ENCODE results near the gene PPP2R3B. TPM values are rescaled to one million over a fixed set of nuclear protein-coding genes. Genes with fewer than 3 reads are reported as not detected.
"Not testable (repeated sequence)": the region's sequence is repeated elsewhere in the genome, so short reads cannot be mapped to it uniquely, and the experiment has no call there.

The PPP2R3B gene
- total RNA-seq, 1 donor from 2014 or later, result 24.6 TPM

DNA sequence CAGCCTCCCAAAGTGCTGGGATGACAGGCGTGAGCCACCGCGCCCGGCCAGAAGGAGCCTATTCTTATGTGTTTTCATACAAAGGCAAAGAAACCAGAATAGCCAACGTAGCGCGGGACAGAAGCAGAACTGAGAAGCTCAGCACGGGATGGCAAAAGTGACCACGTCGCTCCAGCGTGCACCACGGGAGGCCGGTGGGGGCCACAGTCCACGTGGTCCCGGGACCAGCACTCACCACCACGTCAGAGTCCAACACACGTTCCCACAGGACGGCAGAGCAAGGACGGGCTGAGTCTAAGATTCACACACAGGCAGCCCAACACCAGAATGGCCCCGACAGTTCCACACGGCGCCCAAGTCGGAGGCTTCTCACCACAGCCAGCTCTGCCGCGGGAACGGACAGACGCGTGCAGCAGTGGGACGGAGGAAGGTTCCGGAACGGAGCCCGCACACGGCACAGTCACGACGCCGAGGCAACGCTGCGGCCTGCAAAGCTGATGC, 49.3 kb downstream of the PPP2R3B start:
- DNase-seq, result no peak

DNA sequence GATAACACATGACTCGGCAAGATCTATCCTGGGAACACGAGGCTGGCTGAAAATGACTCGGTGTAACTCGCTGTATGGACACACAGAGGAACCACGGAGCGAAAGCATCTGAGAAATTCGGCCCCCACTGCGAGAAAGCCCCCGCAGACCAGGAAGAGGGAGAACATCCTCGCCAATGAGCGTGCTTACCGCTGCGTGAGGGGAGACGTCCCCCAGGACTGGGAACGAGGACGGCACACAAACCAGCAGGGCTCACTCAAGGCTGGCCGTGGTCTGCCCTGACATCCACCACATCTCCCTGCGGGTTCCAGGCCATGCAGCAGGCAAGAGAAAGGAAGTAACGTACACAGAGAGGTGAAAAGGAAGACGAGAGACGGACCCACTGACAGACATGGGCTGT, 50.5 kb downstream of the PPP2R3B start:
- DNase-seq, result no peak

DNA sequence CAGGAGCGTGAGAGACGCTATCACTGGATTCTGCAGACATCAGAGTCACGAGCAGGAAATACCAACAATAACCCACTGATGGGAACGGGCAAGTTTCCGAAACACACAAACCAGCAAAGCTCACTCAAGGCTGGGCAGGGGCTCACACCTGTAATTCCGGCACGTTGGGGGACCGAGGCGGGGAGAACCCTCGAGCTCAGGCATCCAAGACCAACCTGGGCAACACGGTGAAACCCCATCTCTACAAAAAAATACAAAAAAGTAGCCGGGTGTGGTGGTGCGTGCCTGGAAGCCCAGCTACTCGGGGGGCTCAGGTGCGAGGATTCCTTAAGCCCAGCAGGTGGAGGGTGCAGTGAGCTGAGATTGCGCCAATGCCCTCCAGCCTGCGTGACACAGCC, 51.0 kb downstream of the PPP2R3B start:
- no peak for DNase-seq

DNA sequence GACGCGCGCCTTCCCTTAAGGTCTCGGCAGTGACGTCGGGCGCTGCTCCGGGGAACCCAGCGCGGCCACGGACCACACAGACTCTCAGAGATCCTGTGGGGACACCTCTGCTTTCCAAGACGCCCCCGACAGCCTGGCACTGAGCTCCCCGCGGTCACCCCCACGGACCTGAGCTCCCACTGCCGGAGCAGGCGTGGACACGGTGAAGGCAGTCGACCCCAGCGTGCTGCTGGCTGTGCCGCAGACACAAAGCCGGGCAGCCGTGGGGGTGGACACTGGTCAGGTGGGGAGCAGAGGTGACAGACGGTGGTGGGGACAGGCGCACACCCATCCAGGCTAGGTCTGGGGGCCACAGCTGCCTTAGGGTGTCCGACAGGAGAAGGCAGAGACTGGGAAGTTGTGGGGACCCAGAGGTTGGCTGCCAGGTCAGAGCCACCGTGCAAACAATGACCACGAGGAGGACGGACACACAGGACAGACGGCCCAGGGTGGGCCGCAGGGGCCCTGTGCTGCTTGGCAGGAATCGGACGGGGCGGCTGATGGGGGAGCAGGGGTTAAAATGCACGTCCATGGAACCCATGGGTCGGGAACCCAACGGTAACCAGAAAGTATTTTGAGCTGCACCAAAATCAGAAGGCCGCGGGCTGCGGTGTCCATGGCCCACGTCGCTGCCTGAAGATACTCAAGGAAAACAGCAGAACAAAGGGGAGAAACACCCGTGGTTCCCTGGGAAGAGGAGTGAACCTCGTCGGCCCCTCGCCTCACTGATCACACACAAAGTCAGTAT, 51.5 kb downstream of the PPP2R3B start:
- no peak for DNase-seq

DNA sequence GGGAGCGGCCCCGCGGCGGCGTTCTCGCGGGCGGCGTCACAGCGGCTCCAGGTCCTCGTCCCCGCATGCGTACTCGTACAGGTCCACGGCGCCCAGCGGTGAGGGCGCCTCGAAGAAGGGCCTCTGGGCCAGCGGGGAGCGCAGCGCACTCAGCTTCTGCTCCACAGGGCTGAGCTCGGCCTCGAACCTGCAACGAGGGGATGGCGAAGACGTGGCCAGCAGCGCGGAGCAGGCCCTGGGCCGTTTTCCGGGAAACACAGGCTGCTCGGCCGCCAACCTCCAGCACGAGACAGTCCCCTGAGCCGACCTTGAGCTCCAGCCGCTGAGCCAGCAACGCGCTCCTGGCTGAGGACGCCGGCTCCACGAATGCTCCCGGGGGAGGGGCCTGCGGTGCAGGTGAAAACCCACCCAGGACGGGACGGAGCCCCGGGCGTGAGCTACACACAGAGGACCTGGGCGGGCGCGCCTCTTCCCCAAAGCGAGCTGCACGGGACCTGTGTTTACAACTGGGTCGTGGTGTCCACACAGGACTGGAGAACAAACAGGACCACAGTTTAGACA, 52.3 kb downstream of the PPP2R3B start:
- DNase-seq, result no peak

DNA sequence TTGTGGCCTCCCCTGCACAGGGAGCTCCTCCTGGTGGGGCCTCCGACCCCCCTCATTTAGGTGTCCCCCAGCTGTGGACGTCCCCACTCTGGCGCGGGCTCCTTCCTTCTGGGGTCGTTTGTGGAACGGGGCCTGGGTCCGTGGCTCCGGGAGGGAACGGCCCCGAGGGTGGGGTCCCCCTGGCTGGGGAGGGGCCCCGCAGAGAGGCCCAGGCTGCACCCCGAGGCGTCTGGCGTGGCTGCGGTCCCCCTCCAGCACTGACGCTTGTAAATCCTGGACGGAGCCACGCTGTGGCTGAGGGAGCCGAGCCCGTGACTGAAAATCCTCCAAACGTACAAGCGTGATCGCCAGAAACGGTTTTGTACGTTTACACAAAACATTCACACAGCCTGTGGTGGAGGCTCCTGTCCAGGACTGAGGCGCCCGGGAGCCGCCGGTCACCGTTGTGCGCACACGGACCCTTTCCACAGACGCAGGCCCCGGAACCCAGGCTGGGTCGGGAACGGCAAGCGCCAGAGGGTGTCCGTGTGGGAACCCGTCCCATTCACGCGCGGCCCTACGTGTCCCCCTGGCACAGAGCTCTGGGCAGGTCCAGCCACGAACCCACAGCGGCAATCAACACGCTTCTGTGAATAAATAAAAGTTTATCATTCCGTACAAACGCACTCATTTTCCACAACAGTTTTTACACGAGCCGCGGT, 52.9 kb downstream of the PPP2R3B start:
- DNase-seq, result no peak

DNA sequence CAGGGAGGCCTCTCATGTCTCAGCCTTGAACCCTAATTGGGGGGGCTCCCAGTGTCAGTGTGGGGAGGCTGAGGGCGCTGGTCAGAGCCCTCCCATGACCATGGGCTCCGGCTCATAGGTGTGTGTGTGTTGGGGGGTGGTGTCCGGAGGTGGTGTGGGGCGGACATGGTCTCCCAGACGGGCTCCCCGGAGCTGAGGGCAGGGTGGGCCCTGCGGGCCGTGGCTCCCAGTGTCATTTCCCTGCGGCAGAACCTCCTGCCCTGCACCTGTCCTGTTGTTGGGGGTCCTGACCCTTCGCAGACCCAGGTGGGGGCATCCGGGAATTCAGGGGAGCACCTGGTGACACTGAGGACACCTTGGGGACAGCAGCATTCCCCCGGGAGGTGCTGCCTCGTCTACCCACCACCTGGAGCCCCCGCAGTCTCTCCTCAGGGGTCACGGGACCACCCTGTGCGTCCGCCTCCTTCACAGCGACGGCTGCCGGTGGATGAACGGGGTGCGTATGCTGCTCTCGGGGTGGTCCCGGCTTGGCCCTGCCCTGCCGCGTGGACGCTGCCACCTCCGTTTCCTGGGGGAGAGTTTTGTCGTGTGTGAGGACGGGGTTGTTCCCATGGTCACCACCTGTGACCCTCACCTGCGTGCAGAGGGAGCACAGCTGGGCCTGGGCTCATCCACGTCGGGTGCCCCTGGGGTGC, 53.6 kb downstream of the PPP2R3B start:
- DNase-seq, result no peak

DNA sequence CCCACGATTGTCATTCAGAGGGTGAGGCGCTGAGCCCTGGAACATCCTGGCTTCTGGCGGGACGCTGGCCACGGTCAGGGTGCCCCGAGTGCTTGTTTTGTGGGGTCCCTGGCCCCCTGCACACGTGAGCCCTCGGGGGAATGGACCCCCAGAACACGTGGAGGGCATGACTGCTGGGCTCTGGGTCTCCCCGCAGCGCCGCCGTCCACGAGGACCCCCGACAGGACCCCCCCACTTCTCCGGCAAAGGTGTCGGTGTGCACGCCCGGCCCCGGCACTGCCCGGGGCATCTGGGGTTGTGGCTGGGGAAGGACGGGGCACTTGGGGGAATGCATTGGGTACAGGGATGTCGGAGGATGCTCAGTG, 54.2 kb downstream of the PPP2R3B start:
- DNase-seq, result no peak

DNA sequence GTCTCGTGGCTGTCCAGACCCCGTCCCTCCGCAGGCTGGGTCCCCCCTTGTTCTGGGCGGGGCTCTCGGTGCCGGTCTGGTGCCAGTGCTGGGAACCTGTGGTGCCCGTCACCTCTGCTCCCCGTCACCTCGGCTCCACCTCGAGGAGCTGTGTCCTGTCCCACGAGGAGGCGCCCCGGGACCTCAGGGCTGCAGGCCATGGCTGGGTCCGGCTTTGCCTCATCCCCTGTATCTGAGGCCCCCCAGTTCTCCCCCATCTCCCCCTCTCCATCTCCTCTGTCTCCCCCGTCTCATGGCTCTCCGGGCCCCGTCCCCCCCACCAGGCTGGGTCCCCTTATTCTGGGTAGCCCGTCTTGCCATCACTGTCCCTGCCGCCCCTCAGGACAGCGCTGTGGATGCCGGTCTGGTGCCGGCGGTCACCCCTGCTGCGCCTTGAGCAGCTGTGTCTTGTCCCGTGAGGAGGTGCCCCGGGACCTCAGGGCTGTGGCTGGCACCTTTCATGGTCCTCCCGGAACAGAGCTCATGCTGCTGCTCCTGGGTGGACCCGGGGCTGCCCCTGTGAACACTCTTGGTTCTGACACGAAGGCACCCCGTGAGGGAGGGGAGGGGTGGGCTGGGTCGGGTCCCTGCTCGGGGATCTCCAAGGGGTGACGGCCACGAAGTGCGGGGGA, 54.7 kb downstream of the PPP2R3B start:
- DNase-seq, result no peak

DNA sequence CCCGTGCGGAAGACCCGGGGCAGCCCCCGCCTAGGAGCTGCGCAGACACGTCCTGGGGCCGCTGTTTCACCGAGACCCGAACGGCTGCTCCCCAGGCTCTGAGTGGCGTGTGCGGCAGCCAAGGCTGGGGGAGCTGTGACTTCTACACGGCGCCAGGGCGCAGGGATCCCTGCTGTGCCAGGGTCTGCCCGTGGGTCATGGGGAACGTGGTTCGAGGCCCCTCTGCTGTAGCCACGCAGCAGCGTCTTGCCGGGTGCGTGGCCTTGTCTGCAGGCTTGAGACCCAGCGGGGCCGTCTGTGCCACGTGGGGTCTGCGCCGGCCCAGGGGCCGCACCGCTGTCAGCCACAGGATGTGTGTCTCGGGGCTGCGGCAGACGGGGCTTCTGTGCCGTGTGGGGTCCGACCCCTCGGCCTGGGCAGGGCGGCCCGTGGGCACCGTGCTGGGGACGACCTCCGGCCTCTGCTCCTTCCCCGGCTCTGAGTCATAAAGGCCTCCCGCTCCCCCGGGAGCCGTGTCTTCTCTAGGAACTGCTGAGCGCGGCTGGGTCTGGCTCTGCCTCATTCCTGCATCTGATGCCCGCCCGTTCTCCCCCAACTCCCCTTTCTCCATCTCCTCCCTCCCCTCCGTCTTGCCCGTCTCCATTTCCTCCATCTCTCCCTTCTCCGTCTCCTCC, 55.4 kb downstream of the PPP2R3B start:
- DNase-seq, result no peak

DNA sequence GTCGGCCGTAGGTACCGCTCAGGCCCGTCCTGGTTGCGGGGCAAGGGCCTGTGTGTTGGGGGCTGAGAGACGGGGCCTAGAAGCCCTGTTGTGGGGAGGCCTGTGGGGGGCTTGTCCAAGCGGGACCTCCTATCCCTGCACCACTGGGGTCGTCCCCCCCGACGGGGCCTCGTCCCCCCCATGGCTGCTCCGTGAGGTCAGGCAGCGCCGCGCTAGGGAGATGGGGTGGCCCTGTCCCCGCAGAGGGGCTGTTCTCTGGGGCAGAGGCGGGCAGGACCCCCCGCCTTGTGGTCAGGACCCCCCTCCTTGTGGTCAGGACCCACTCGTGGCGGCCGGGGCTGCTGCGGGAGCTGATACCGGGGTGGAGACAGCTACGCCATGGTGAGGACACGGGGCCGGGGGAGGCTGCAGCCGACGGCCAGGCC, 56.0 kb downstream of the PPP2R3B start:
- DNase-seq, result no peak

DNA sequence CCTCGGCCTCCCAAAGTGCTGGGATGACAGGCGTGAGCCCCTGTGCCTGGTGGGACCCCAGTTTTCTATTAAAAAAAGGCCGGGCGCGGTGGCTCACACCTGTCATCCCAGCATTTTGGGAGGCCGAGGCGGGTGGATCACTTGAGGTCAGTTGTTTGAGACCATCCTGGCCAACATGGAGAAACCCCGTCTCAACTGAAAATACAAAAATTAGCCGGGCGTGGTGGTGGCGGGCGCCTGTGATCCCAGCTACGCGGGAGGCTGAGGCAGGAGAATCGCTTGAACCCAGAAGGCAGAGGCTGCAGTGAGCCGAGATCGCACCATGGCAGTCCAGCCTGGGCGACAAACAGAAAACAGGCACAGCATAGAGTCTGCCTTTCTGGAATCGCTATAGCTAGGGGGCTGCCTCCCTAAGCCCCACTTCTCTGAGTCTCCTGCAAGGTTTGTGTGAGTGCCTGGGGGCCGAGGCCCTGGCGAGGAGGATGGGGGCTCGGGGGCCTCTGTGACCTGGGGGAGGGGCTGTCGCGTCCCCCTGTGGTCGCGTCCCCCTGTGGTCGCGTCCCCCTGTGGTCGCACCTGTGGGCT, 56.5 kb downstream of the PPP2R3B start:
- not testable (repeated sequence) for DNase-seq

DNA sequence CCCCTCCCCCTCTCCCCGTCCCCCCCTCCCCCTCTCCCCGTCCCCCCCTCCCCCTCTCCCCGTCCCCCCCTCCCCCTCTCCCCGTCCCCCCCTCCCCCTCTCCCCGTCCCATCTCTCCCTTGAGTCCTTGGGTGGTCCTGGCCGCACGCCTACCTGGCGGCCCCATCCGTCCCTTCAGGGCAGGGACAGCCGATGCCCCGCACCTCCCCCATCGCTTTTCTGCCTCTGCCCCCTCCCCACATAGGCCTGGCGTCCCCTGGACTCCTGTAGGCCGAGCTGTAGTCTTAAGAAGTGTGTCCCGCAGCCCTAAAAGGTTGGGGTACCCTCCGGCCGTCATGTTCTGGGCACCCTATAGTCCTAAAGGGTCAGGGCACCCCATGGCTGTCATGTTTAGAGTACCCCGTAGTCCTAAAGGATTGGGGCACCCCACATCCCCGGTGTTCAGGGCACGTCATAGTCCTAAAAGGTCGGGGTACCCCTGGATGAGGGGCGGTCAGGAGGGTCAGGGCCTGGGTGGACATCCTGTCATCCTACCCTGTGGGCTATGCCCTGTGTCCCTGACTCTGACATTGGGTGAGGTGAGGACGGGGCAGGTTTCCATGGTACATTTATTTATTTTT, 57.3 kb downstream of the PPP2R3B start:
- no peak for DNase-seq

DNA sequence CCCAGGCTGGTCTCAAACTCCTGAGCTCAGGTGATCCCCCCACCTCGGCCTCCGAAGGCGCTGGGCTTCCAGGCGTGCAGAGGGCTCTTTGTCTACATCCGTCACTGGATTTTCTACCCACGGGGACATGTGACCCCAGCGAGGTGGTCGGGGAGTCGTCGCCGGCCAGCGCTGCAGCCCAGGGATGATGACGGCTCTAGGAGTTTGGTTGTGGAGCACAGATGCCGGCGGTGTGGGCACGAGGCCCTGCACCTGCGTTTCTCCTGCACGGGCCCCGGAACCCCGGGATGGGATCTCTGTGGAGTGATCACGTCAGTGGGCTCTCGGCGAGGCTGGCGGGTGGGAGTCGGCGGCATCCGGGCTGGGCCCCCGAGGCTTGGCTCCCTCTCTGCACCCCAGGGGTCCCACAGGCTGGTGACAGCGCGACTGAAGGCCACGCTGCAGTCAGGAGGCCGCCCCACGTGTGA, 59.0 kb downstream of the PPP2R3B start:
- no peak for DNase-seq

DNA sequence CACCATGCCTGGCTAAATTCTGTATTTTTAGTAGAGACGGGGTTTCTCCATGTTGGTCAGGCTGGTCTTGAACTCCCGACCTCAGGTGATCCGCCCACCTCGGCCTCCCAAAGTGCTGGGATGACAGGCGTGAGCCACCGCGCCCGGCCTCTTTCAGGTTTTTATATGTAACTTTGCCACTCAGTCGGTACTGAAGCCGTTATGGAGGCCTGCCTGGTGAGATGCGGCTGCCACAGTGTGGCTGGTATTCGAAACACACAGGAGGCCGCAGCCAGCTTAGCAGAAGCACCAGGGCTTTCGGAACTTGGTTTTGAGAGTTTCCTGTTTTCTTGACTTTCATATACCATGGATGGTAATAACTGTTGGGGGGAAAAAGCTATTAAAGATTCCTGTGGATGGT, 62.0 kb downstream of the PPP2R3B start:
- DNase-seq, result not testable (repeated sequence)

DNA sequence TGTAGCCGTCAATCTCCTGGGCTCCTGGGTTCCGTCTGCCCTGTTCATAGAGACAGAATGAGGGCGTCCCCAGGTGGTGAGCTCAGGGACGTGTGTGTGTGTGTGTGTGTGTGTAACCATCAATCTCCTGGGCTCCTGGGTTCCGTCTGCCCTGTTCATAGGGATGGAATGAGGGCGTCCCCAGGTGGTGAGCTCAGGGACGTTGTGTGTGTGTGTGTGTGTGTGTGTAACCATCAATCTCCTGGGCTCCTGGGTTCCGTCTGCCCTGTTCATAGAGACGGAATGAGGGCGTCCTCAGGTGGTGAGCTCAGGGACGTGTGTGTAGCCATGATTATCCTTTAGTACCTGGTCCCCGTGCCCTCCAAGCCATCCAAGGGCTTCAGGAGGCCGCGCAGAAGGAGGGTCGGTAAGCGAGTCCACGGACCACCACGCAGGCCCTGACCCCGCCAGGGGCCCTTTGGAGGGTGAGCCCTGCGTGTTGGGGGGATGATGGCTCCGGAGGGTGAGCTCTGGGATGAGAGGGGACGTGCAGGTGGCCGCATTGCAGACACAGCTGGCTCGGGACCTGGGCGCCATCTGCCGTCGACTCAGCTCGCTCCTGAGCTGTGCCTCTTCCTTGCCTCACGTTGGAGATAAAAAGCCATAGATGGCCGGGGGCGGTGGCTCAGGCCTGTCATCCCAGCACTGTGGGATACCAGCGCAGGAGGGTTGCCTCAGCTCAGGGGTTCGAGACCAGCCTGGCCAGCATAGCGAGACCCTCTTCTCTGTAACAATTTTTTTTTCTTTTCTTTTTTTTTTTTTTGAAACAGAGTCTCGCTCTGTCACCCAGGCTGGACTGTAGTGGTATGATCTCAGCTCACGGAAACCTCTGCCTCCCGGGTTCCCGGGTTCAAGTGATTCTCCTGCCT, 62.7 kb downstream of the PPP2R3B start:
- no peak for DNase-seq

DNA sequence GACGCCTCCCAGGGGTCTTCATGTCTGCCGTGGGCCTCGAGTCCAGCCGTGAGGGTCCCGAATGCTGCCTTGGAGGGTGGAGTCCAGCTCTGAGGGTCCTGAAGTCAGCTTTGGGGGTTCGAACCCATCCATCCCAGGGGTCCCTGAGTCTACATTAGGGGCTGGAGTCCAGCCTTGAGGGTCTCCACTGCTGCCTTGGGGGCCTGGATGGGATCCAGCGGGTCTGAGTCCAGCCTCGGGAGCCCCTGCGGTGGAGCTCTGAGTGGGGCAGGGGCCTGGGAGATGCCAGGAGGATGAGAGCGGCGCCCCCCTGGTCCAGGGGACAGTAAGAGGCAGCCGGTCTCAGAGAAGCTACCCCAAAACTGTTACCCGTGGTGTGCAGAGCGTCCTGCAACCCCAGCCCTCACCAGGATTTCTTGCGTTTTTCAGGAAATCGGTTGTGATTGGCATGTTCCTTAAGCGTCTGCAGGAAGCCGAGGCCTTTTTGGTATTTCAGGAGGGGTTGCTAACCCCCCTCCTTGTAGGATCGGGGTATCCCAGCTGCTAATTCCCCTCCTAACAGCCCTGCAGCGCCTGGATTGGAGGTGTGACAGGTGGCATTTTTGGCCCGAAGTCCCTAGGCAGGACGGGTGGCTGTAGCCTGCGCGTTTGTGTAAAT, 66.5 kb downstream of the PPP2R3B start:
- no peak for DNase-seq

DNA sequence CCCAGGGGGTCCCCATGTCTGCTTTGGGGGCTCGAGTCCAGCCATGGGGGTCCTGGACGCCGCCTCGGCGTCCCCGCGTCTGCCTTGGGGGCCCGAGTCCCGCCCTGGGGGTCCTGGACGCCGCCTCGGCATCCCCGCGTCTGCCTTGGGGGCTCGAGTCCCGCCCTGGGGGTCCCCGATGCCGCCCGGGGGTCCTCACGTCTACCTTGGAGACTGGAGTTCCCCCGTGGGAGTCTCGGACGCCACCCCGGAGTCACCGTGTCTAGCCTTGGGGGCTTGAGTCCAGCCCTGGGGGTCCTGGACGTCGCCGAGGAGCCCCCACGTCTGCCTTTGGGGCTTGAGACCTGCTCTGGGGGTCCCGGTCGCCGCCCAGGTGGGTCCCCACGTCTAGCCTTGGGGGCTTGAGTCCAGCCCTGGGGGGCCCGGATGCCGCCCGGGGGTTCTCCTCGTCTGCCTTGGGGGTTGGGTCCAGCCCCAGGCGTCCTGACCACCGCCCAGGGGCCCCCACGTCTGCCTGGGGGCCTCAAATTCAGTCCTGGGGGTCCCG, 67.1 kb downstream of the PPP2R3B start:
- DNase-seq, result no peak
